HG03135 (cell line): ENCODE measurements around the gene VPS35L.

Experiments
- ATAC-seq: cut with Tn5 transposase; IDR thresholded peaks from one replicate; pipeline ENCODE4 v1.9.1; 2021; ENCODE audit warnings: mild to moderate bottlenecking, moderate library complexity; ENCODE audit not compliant: unreplicated experiment

VPS35L gene

GRCh38 chr16:19689342-19689741, 133.8 kb downstream of the VPS35L start:
- no peak for ATAC-seq

GRCh38 chr16:19690196-19690595, 134.7 kb downstream of the VPS35L start:
- ATAC-seq: no peak

DNA sequence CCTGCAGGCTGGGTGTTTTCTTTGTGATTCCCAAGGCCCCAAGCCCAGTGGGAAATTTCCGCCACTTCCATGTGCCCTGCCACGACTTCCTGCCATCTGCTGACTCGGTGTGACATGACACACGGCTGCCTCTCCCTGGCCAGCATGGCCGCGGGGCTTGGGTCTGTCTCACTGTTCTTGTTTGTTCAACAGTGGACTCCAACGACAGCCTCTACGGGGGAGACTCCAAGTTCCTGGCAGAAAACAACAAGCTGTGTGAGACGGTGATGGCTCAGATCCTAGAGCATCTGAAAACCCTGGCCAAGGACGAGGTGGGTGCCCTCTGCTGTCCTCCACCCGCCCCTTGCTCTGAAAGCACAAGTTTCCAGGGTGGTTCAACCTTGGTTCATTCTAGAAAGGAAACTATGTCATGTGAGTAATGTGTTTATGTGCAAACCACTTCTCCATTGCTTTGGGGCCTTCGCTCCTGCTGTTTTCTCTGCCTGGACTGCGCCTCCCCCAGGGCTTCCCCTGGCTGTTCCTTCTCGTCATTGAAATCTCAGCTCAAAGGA, 135.7 kb downstream of the VPS35L start:
- ATAC-seq: no peak

DNA sequence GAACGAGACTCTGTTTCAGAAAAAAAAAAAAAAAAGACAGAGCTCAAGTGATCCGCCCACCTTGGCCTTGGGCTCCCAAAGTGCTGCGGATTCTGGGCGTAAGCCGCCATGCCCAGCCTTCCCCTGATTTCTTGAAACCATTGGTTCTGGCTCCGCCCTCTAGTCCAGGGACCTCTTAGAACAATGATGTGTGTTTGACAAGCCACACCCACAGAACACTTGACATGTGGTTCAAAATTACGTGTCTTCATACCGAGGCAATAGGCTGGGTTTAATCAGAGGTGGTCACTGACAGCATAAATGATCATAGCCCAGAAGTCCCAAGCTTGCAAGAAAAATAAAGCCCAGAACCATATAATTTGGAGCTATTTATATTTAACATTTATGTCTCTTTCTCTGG, 139.5 kb downstream of the VPS35L start:
- no peak for ATAC-seq

DNA sequence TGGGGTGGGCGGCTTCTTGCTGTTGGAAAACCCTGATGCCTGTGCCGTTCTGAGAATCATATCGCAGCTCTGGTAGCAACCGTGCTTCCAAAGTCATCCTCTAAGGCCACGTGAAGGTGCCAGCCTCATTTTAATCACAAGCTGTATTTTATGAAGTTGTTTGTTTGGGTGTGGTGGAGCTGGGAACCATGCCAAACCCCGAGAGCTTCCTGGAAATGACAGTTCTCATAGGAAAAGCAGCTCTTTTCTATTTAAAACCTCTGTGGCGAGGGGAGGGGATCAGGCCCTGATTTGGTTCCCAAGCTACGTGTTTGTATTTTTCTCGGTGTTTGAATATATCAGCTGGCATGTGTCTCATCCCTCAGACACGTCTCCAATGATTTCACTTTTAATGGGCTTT, 140.8 kb downstream of the VPS35L start:
- ATAC-seq: no peak

DNA sequence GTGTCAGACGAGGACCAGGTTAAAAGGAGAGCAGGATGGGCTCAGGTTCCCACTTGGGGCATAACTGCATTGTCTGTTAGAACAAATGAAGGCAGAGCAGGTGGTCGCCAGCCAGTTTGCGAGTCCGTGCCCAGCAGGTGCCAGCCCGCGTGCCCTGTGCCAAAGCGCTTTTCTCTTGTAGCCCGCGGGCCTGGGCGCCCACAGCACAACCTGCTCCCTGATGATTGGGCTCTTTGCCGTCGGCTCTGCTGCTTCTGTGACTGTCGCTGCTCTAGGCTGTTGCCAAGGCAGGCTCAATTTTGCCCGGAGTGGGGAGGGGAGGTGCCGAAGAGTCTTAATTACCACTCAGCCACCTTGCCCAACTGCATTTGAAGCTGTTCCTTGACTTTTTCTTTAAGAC, 141.5 kb downstream of the VPS35L start:
- ATAC-seq: no peak

DNA sequence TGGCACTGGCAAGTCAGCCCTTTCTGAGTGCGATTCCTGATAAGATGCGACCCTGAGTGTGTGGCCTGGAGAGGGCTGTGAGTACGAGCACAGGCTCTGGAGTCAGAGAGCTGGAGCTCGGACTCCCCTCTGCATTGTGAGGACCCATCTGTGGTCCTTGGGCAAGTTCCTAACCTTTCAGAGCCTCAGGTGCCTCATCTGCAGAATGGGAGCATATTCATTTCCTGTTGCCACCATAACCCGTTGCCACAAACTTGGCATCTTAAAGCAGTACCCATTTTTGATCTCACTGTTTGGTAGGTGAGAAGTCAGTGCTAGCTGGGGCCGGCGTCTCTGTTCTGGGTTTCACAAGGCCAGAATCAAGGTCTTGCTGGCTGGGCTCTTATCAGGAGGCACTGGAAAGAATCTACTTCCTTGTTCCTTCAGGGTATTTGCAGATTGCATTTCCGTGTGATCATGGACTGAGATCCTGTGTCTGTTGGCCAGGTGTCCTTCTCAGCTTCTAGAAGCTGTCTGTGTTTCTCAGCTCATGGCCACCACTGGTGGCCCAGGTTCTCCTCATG, 142.3 kb downstream of the VPS35L start:
- no peak for ATAC-seq

- ATAC-seq: no peak
Observed at GRCh38 chr16:19698480-19699465, 143.3 kb downstream of the VPS35L start.

GRCh38 chr16:19699472-19699871, 144.0 kb downstream of the VPS35L start:
- no peak for ATAC-seq

GRCh38 chr16:19700319-19700781, 144.8 kb downstream of the VPS35L start:
- ATAC-seq: no peak

DNA sequence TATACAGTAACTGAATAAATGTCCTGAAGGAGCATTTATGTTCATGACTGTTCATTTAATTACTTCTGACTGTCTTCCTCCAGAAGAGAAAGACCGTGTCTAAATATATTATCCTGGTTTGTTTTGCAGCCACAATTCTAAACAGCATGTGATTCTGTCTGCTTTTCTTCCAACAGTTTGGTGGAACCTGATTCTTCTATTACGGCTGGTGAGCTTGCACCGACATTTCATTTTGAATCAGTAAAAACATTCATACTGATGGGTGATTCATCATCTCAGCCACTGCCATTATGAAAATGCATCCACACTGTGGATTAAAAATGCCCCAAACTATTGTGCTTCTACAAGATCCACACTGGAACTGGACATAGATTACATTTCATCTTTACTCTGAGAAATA, 145.6 kb downstream of the VPS35L start:
- ATAC-seq: no peak

DNA sequence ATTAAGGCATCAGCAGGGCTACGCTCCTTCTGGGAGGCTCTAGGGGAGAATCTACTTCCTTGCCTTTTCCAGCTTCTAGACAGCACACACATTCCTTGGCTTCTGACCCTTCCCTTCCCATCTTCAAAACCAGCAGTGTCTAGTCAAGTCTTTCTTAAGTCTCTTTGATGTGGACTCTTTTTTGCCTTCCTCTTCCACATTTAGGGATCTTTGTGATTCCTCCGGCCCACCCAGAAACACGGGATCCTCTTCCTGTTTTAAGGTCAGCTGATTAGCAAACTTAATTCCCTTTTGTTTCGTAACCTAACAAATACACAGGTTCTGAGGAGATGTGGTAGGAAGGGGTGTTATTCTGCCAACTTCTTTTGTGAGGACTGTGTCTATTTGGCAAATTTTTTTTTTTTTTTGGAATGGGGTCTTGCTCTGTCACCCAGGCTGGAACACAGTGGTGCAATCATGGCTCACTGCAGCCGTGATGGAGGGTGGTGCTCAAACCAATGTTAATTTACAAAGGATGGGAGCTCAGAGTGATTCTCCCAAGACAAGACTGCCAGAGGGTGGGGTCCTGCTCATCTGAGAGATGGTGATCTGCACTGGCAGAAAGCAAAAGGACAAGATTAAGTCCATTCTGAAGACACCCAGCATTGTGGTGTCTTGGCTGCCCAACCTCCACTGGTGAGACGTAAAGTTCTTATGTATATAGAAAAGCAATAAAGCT, 147.8 kb downstream of the VPS35L start:
- ATAC-seq: no peak

DNA sequence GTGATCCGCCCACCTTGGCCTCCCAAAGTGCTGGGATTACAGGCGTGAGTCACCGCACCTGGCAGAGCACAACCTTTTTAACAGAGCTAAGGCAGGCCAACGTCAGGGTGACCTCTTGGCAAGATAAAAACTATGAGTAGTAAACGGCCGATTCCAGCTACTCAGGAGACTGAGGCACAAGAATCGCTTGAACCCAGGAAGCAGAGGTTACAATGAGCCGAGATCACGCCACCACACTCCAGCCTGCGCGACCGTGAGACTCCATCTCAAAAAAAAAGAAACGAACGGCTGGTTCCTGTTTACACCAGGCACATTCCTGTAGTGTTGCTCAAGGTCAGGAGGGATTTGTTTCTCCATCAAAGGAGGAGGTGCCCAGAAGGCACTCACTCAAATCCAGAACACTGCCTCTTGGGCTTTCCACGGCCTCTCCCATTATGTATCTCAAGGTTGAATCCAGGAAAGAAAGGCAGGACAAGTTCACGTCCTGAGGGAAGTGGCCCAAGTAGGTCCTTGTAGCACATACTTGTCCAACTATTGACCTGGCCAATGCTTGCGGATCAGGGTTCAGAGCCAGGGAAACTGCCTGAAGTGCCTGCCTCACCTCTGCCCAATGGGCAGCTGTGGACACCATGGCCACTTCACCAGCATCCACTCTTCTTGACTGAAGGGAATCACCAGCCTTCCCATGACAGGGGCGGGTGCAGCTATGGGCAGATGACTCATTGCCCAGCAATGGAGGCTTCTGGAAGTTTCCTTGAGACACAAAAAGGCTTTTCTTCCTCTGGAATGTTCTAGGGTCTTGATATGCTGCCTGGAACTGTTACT, 149.0 kb downstream of the VPS35L start:
- no peak for ATAC-seq

- no peak for ATAC-seq
Observed at GRCh38 chr16:19705146-19705501, 149.6 kb downstream of the VPS35L start.

- no peak for ATAC-seq
Observed at GRCh38 chr16:19705843-19706242, 150.3 kb downstream of the VPS35L start.

- no peak for ATAC-seq
Observed at GRCh38 chr16:19706846-19707245, 151.3 kb downstream of the VPS35L start.

DNA sequence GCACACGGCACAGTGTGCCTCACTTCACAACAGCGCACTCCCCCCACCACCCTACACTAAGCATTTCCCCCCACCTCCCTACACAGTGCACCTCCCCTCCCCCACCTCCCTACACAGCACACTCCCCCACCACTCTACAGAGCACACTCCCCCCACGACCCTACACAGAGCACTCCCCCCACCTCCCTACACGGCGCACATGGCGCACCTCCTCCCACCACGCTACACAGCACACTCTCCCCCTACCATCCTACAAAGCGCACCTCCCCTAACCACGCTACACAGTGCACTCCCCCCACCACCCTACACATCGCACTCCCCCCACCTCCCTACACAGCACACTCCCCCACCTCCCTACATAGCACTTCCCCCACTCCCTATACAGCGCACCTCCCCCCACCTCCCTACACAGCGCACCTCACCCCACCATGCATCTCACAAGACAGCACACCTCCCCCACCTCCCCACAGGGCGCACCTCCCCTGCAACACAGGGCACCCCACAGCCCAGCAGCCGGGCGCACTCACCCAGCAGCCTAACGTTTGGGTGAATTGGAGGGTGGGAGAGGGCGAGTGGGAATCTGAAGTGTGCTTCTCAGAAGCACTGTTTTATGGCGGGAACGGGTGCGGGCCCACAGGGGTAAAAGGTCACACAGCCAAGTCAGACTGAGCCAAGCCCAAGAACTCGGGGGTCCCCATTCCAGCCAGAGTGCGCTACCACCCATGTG, 152.2 kb downstream of the VPS35L start:
- ATAC-seq: no peak

GRCh38 chr16:19708296-19709205, 153.0 kb downstream of the VPS35L start:
- ATAC-seq: no peak
